H9 (cell line): ENCODE results near the gene ATXN7. TPM values are rescaled to one million over a fixed set of nuclear protein-coding genes. Genes with fewer than 3 reads are reported as not detected.

Experiments
- DNase-seq: peaks from one replicate; pipeline ENCODE4 v3.0.0-alpha.2; 2017
- H2AFZ ChIP-seq: one replicate; pipeline ENCODE4 v1.6.1; 2013; ENCODE audit warnings: mild to moderate bottlenecking, low read length, control low read depth, moderate library complexity
- H2AK5ac ChIP-seq: 2 replicates; pipeline ENCODE4 v1.6.1; 2013; ENCODE audit warnings: low read length, control low read depth, mixed read lengths; ENCODE audit not compliant: insufficient read length
- H2BK120ac ChIP-seq: one replicate; pipeline ENCODE4 v1.6.1; 2013; ENCODE audit warnings: low read depth, mild to moderate bottlenecking, low read length, control low read depth, inconsistent platforms; ENCODE audit not compliant: poor library complexity, severe bottlenecking
- H2BK12ac ChIP-seq: 2 replicates; pipeline ENCODE4 v1.6.1; 2013; ENCODE audit warnings: low read length, control low read depth, mixed read lengths, low read depth; ENCODE audit not compliant: insufficient read length
- H2BK15ac ChIP-seq: 2 replicates; pipeline ENCODE4 v1.6.1; 2013; ENCODE audit warnings: low read depth, low read length, control low read depth
- H2BK20ac ChIP-seq: one replicate; pipeline ENCODE4 v1.6.1; 2013; ENCODE audit warnings: low read depth, mild to moderate bottlenecking, low read length, control low read depth, inconsistent platforms; ENCODE audit not compliant: poor library complexity, severe bottlenecking
- H2BK5ac ChIP-seq: 2 replicates; pipeline ENCODE4 v1.6.1; 2013; ENCODE audit warnings: low read length, control low read depth, mixed read lengths; ENCODE audit not compliant: insufficient read length
- H3K14ac ChIP-seq: 2 replicates; pipeline ENCODE4 v1.6.1; 2013; ENCODE audit warnings: low read length, control low read depth; ENCODE audit not compliant: insufficient read depth
- H3K18ac ChIP-seq: 2 replicates; pipeline ENCODE4 v1.6.1; 2013; ENCODE audit warnings: low read depth, mild to moderate bottlenecking, mixed read lengths, low read length, control low read depth; ENCODE audit not compliant: insufficient read length
- H3K23ac ChIP-seq: 2 replicates; pipeline ENCODE4 v1.6.1; 2013; ENCODE audit warnings: low read length, control low read depth, mixed read lengths, low read depth; ENCODE audit not compliant: insufficient read length
- H3K23me2 ChIP-seq: 2 replicates; pipeline ENCODE4 v1.6.1; 2013; ENCODE audit warnings: low read depth, mild to moderate bottlenecking, mixed read lengths, low read length, control low read depth; ENCODE audit not compliant: insufficient read length, poor library complexity, severe bottlenecking
- H3K27ac ChIP-seq: 2 replicates; pipeline ENCODE4 v1.5.1; 2013; ENCODE audit warnings: low read length, control low read depth, mixed read lengths, low read depth; ENCODE audit not compliant: insufficient read length
- H3K27me3 ChIP-seq: 2 replicates; pipeline ENCODE4 v1.6.1; 2013; ENCODE audit warnings: low read length, control low read depth, inconsistent platforms; ENCODE audit not compliant: insufficient read depth
- H3K4ac ChIP-seq: 2 replicates; pipeline ENCODE4 v1.6.1; 2013; ENCODE audit warnings: low read depth, mild to moderate bottlenecking, control low read depth, inconsistent platforms, low read length, moderate library complexity
- H3K4me1 ChIP-seq: 2 replicates; pipeline ENCODE4 v1.6.1; 2013; ENCODE audit warnings: low read length, control low read depth, inconsistent platforms; ENCODE audit not compliant: insufficient read depth
- H3K4me2 ChIP-seq: 2 replicates; pipeline ENCODE4 v1.6.1; 2013; ENCODE audit warnings: low read length, control low read depth, mixed read lengths; ENCODE audit not compliant: insufficient read length, insufficient read depth
- H3K56ac ChIP-seq: 2 replicates; pipeline ENCODE4 v1.6.1; 2013; ENCODE audit warnings: low read depth, mild to moderate bottlenecking, mixed read lengths, low read length, control low read depth; ENCODE audit not compliant: insufficient read length
- H3K79me1 ChIP-seq: 2 replicates; pipeline ENCODE4 v1.6.1; 2013; ENCODE audit warnings: low read depth, mild to moderate bottlenecking, moderate library complexity, low read length, control low read depth, inconsistent platforms; ENCODE audit not compliant: insufficient read depth, poor library complexity, severe bottlenecking
- H3K79me2 ChIP-seq: 2 replicates; pipeline ENCODE4 v1.6.1; 2013; ENCODE audit warnings: low read length, control low read depth, inconsistent platforms; ENCODE audit not compliant: insufficient read depth
- H3K9ac ChIP-seq: 2 replicates; pipeline ENCODE4 v1.6.1; 2013; ENCODE audit warnings: low read length, control low read depth, mixed read lengths; ENCODE audit not compliant: insufficient read length; ENCODE audit errors: extremely low read depth
- H3K9me3 ChIP-seq: one replicate; pipeline ENCODE4 v1.6.1; 2013; ENCODE audit warnings: low read depth, low read length, inconsistent platforms; ENCODE audit not compliant: control insufficient read depth
- H3T11ph ChIP-seq: one replicate; pipeline ENCODE4 v1.6.1; 2013; ENCODE audit warnings: mild to moderate bottlenecking, low read length, control low read depth, inconsistent platforms
- H4K20me1 ChIP-seq: one replicate; pipeline ENCODE4 v1.6.1; 2013; ENCODE audit not compliant: control insufficient read depth, insufficient read length, insufficient read depth
- H4K5ac ChIP-seq: 2 replicates; pipeline ENCODE4 v1.6.1; 2013; ENCODE audit warnings: low read depth, mild to moderate bottlenecking, mixed read lengths, low read length, control low read depth; ENCODE audit not compliant: insufficient read length
- H4K8ac ChIP-seq: replicated peaks from 2 replicates; pipeline ENCODE4 v1.6.1; 2013; ENCODE audit warnings: low read length, control low read depth, mixed read lengths, low read depth; ENCODE audit not compliant: insufficient read length
- H4K91ac ChIP-seq: 2 replicates; pipeline ENCODE4 v1.6.1; 2013; ENCODE audit warnings: low read depth, mild to moderate bottlenecking, moderate library complexity, mixed read lengths, low read length, control low read depth; ENCODE audit not compliant: insufficient read length
- H3K27ac Mint-ChIP-seq, 3 experiments: 2 replicates in 2 of 3; 3 replicates in 1 of 3; pipeline ENCODE4 v1.8.0; 2020 to 2021; ENCODE audit warnings: mixed read lengths in 3 of 3, mild to moderate bottlenecking in 1 of 3, moderate library complexity in 1 of 3
- H3K27me3 Mint-ChIP-seq: 2 replicates; pipeline ENCODE4 v1.8.0; 2021; ENCODE audit warnings: low read depth, mild to moderate bottlenecking, moderate library complexity, mixed read lengths
- H3K36me3 Mint-ChIP-seq, 3 experiments: 2 replicates in 2 of 3; 3 replicates in 1 of 3; pipeline ENCODE4 v1.8.0; 2020 to 2021; ENCODE audit warnings: low read depth in 3 of 3, mixed read lengths in 3 of 3; ENCODE audit not compliant: insufficient read depth in 1 of 3
- H3K4me1 Mint-ChIP-seq, 2 experiments: 2 replicates each; pipeline ENCODE4 v1.8.0; 2020; ENCODE audit warnings: mixed read lengths in 2 of 2
- H3K4me3 Mint-ChIP-seq, 2 experiments: 2 replicates in 1 of 2; 3 replicates in 1 of 2; pipeline ENCODE4 v1.8.0; 2020 to 2021; ENCODE audit warnings: mild to moderate bottlenecking in 2 of 2, mixed read lengths in 2 of 2, moderate library complexity in 1 of 2
- H3K9me3 Mint-ChIP-seq, 2 experiments: 2 replicates in 1 of 2; 3 replicates in 1 of 2; pipeline ENCODE4 v1.8.0; 2020; ENCODE audit warnings: mild to moderate bottlenecking in 2 of 2, mixed read lengths in 2 of 2, moderate library complexity in 1 of 2
- CTCF ChIP-seq: fragments of 200-600 bp; sonication (generic); conservative IDR thresholded peaks from 3 replicates; pipeline ENCODE4 v1.8.0; 2021; ENCODE audit warnings: antibody characterized with exemption, mild to moderate bottlenecking
- WGBS: extraction: QIAGEN DNeasy Blood & Tissue Kit; methylation state at CpG from one replicate; pipeline ENCODE4 v1.1.7; 2013; ENCODE audit warnings: missing lambda C conversion rate, low lambda C conversion rate, mixed read lengths; ENCODE audit not compliant: insufficient read length; ENCODE audit errors: extremely low coverage; 5-methylcytosine and 5-hydroxymethylcytosine counted together
- total RNA-seq: library from RNA; stranded (reverse); gene quantifications from 2 replicates; pipeline ENCODE4 v1.2.1, GENCODE V29; 2021

ATXN7 gene
- total RNA-seq, 1 experiment from 2014 or later = 21.5 TPM

GRCh38 chr3:63993653-63994079 is 130.0 kb downstream of the ATXN7 start:
- Histone ChIP-seq H3K27ac (no peak overlapping the region), H4K91ac (no peak overlapping the region), H2BK5ac (no peak overlapping the region), H4K5ac (no peak overlapping the region), H3K9me3 (no peaks in the 10 kb centered on the region), H3K4me2 (no peak overlapping the region), H2BK12ac (no peak overlapping the region), H2AK5ac (no peak overlapping the region), H3K9ac (no peak overlapping the region), H2BK20ac (no peak overlapping the region), H3K23me2 (no peaks in the 10 kb centered on the region), H3K27me3 (no peaks in the 10 kb centered on the region), H3K56ac (no peak overlapping the region), H3K79me2 (no peaks in the 10 kb centered on the region), H2BK120ac (no peak overlapping the region), H2AFZ (no peak overlapping the region), H3K23ac (no peak overlapping the region), H3K4ac (no peak overlapping the region), H3K14ac (no peak overlapping the region), H3K79me1 (no peaks in the 10 kb centered on the region), H3K4me1 (no peaks in the 10 kb centered on the region), H2BK15ac (no peak overlapping the region), H4K8ac (no peak overlapping the region), H3T11ph (no peak overlapping the region), H3K18ac (no peak overlapping the region), H4K20me1 (no peaks in the 10 kb centered on the region)
- Mint-ChIP-seq H3K4me1 (peaks cover 4 to 7% of the 10 kb centered on the region in 2 experiments; a peak in 2 of 4 replicates), H3K27me3 (no peaks in the 10 kb centered on the region), H3K36me3 (peaks cover 17 to 53% (median 30%) of the 10 kb centered on the region in 3 experiments; a peak in 6 of 7 replicates), H3K9me3 (no peaks in the 10 kb centered on the region), H3K4me3 (no peak overlapping the region), H3K27ac (peak overlapping the region in 2 of 3 experiments; percentile 32 to 60; a peak in 2 of 7 replicates)
- whole genome bisulfite sequencing = no CpG with 5 or more reads among the region's 3 CpGs
- peak; percentile 80 for DNase-seq
- TF ChIP-seq CTCF = peak; percentile 96
